ENCODE results near the gene FAM227A. TPM values are rescaled to one million over a fixed set of nuclear protein-coding genes. Genes with fewer than 3 reads are reported as not detected.

Gene FAM227A
- total RNA-seq, 1 experiment from 2014 or later: 14.4 TPM

DNA sequence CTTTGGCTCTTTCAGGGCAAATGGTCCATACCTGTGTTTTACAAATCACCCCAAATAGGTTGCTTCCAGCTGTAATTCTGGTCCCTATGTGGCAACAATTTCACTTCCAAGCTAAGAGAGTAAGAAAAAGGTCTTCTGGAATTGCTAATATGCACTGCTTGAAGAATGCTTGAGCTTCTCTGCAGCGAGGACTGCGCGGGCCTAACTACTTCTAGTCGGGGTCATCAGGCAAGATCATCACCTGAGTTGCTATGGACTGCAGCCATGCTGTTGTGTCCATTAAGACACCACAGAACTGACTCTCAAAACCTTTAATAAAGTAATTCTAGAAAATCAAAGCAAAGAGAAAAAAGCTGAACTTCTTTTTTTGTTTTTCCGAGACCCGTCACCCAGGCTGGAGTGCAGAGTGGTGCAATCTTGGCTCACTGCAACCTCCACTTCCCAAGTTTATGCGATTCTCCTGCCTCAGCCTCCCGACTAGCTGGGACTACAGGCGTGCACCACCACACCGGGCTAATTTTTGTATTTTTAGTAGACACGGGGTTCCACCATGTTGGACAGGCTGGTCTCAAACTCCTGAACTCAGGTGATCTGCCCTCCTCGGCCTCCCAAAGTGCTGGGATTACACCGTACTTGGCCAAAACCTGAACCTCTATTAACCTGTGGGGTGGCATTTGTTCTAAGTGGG, 42.4 kb upstream of the FAM227A start:
- H3K9ac ChIP-seq (ENCODE audit: low read length): peak overlapping the region; percentile 92
- H3K36me3 ChIP-seq (ENCODE audit: insufficient read depth, low read length): no peaks in the 10 kb centered on the region; the same call in 1 of the 2 replicates
- no peaks in the 10 kb centered on the region for H3K27me3 ChIP-seq (ENCODE audit: low read length)
- peaks cover 48% of the 10 kb centered on the region for H3K4me1 ChIP-seq (ENCODE audit: low read length)
- no peak overlapping the region for H2AFZ ChIP-seq (ENCODE audit: low read length)
- H3K4me3 ChIP-seq (ENCODE audit: low read length): peak overlapping the region; percentile 80
- no peak overlapping the region for H3K27ac ChIP-seq (ENCODE audit: low read length)
- no peak for DNase-seq
- peaks cover 65% of the 10 kb centered on the region for H3K79me2 ChIP-seq (ENCODE audit: low read length)
- no peaks in the 10 kb centered on the region for H4K20me1 ChIP-seq (ENCODE audit: insufficient read depth, low read depth, low read length)
- H3K4me2 ChIP-seq (ENCODE audit: low read depth, low read length, poor library complexity, severe bottlenecking): peak overlapping the region; percentile 87
- no peaks in the 10 kb centered on the region for H3K9me3 ChIP-seq (ENCODE audit: low read length)
- H3K9me2 ChIP-seq (replicated peaks; ENCODE audit: insufficient read depth, low read length): no peaks in the 10 kb centered on the region

DNA sequence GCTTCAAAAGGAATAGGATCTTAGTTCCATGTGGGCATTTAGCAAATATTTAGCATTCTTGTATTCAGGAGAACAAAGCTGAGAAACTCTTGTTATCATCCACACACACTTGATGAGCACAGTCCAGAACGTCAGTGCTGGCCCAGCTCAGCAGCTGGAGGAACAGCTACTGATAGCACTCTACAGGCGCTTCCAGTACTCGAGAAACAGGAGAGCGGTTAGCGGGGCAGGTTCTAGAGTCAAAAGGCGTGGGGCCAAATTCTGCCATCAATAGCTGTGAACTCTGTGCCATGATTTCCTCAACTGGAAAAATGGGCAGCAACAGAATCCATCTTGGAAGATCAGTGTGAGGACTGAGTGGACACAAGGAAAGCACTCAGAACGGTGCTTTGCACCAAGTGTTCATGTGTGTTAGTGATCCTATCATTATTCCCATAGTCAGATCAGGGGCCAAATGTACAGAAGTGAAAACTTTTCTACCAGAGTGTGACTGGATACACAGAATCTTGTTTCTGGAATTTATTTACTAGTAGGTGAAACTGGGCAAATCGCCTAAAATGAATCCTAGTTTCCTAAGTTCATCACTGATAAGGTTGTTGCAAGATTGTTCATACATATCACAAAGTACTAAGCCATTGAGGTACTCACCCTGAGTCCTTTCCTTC, 41.4 kb upstream of the FAM227A start:
- H3K9me3 ChIP-seq (ENCODE audit: low read length): no peaks in the 10 kb centered on the region
- no peak overlapping the region for H3K27ac ChIP-seq (ENCODE audit: low read length)
- H3K36me3 ChIP-seq (ENCODE audit: insufficient read depth, low read length): peaks cover 7% of the 10 kb centered on the region; the same call in 1 of the 2 replicates
- H3K27me3 ChIP-seq (ENCODE audit: low read length): no peaks in the 10 kb centered on the region
- peak overlapping the region; percentile 87 for H3K4me2 ChIP-seq (ENCODE audit: low read depth, low read length, poor library complexity, severe bottlenecking)
- peaks cover 74% of the 10 kb centered on the region for H3K79me2 ChIP-seq (ENCODE audit: low read length)
- H3K4me1 ChIP-seq (ENCODE audit: low read length): peaks cover 44% of the 10 kb centered on the region
- H3K9ac ChIP-seq (ENCODE audit: low read length): peak overlapping the region; percentile 92
- H3K9me2 ChIP-seq (replicated peaks; ENCODE audit: insufficient read depth, low read length): no peaks in the 10 kb centered on the region
- no peaks in the 10 kb centered on the region for H4K20me1 ChIP-seq (ENCODE audit: insufficient read depth, low read depth, low read length)
- peak overlapping the region; percentile 80 for H3K4me3 ChIP-seq (ENCODE audit: low read length)
- no peak overlapping the region for H2AFZ ChIP-seq (ENCODE audit: low read length)
- no peak for DNase-seq

DNA sequence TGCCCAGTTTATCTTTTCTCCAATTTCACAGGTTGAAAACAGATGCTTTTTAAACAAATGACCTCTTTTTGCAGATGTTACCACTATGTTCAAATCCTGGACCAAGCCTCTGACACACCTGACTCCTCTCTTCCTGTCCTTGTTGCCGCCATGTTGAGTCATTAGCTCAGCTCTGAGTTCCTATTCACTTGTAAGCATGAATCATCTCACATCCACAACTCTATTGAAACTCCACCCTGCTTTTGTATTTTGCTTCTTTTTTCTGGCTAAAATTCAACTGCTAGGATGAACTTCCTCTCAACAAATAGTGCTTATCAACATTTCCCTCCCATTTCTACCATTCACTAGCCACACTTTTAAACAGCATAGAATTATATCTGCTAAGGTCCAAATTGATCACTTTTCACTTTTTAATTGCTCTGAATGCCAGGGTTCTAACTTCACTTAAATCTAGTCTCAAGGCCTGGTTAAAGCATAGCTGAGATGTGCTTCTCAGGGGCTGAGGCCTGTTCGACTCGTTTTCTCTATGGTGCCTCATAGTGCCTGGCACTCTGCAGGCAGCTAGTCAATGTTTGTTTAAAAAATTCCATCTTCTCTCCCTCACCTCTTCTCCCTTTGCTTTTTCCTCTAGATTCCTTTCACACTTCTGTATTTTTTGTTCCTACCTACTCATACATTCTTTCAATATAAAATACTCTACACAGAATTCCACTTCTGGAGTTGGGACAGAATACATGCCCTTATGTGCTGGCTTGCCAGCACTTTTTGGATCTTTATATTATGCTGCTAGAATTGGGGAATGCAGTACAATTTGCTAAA, 40.6 kb upstream of the FAM227A start:
- peak overlapping the region; percentile 87 for H3K4me2 ChIP-seq (ENCODE audit: low read depth, low read length, poor library complexity, severe bottlenecking)
- no peak overlapping the region for H2AFZ ChIP-seq (ENCODE audit: low read length)
- no peak overlapping the region for H3K27ac ChIP-seq (ENCODE audit: low read length)
- H3K79me2 ChIP-seq (ENCODE audit: low read length): peaks cover 79% of the 10 kb centered on the region
- H3K4me1 ChIP-seq (ENCODE audit: low read length): peaks cover 41% of the 10 kb centered on the region
- H3K36me3 ChIP-seq (ENCODE audit: insufficient read depth, low read length): peaks cover 7% of the 10 kb centered on the region; the same call in 1 of the 2 replicates
- no peak for DNase-seq
- H3K9ac ChIP-seq (ENCODE audit: low read length): peak overlapping the region; percentile 92; the same call in 1 of the 2 replicates
- H3K9me3 ChIP-seq (ENCODE audit: low read length): no peaks in the 10 kb centered on the region
- no peaks in the 10 kb centered on the region for H4K20me1 ChIP-seq (ENCODE audit: insufficient read depth, low read depth, low read length)
- no peaks in the 10 kb centered on the region for H3K9me2 ChIP-seq (replicated peaks; ENCODE audit: insufficient read depth, low read length)
- H3K4me3 ChIP-seq (ENCODE audit: low read length): peak overlapping the region; percentile 80; the same call in 1 of the 2 replicates
- no peaks in the 10 kb centered on the region for H3K27me3 ChIP-seq (ENCODE audit: low read length)

DNA sequence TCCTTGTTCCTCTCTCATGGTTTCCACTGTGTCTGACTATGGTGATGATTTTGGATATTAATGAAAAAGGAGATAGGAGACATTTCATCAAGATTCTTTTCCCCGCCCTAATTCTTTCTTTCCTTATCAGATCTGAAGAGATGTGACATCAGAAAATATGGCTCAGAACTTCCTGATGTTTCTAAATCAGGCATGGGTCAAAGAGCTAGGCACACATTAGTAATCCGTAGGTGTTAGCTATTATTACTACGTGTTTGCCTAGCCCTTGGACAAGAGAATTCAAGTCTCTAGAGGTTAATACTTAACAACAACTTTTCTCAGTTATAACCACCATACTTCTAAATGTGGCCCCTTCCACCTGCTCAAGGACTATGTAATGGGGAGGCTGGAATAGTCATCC, 38.7 kb upstream of the FAM227A start:
- Histone ChIP-seq H3K9me3 (ENCODE audit: low read length) (no peaks in the 10 kb centered on the region), H3K4me3 (ENCODE audit: low read length) (no peak overlapping the region), H3K9me2 (replicated peaks; ENCODE audit: insufficient read depth, low read length) (no peaks in the 10 kb centered on the region), H3K27ac (ENCODE audit: low read length) (no peak overlapping the region), H3K4me1 (ENCODE audit: low read length) (peaks cover 36% of the 10 kb centered on the region), H4K20me1 (ENCODE audit: insufficient read depth, low read depth, low read length) (0 out of 2 replicates have a peak, but pooled peaks cover 3% of the 10 kb centered on the region), H2AFZ (ENCODE audit: low read length) (no peak overlapping the region), H3K27me3 (ENCODE audit: low read length) (no peaks in the 10 kb centered on the region), H3K4me2 (ENCODE audit: low read depth, low read length, poor library complexity, severe bottlenecking) (no peak overlapping the region), H3K9ac (ENCODE audit: low read length) (no peak overlapping the region), H3K79me2 (ENCODE audit: low read length) (peaks cover 82% of the 10 kb centered on the region), H3K36me3 (ENCODE audit: insufficient read depth, low read length) (peaks cover 12% of the 10 kb centered on the region; the same call in 1 of the 2 replicates)
- no peak for DNase-seq

DNA sequence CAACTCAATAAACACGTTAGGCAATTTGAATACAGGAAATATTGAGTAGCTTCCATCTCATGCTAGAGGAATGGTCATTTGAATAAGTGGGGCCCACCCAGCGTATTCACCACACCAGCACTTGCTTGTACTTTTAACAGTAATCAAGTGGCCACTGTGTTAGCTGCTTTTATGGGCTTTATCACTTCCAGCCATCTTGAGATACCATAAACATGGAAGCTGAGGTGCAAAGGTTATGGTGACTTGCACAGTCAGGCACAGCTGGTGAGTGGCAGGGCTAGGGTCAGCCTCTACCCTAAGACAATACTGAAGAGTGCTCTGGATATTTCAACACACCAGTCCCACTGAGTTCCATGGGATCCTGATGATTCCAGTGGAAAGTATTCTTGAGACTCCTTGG, 37.9 kb upstream of the FAM227A start:
- Histone ChIP-seq H3K9me2 (replicated peaks; ENCODE audit: insufficient read depth, low read length) (no peaks in the 10 kb centered on the region), H3K79me2 (ENCODE audit: low read length) (peaks cover 73% of the 10 kb centered on the region), H3K4me1 (ENCODE audit: low read length) (peaks cover 27% of the 10 kb centered on the region), H4K20me1 (ENCODE audit: insufficient read depth, low read depth, low read length) (0 out of 2 replicates have a peak, but pooled peaks cover 3% of the 10 kb centered on the region), H3K9ac (ENCODE audit: low read length) (no peak overlapping the region), H2AFZ (ENCODE audit: low read length) (no peak overlapping the region), H3K4me3 (ENCODE audit: low read length) (no peak overlapping the region), H3K27ac (ENCODE audit: low read length) (no peak overlapping the region), H3K27me3 (ENCODE audit: low read length) (no peaks in the 10 kb centered on the region), H3K36me3 (ENCODE audit: insufficient read depth, low read length) (peaks cover 16% of the 10 kb centered on the region; the same call in 1 of the 2 replicates), H3K4me2 (ENCODE audit: low read depth, low read length, poor library complexity, severe bottlenecking) (no peak overlapping the region), H3K9me3 (ENCODE audit: low read length) (no peaks in the 10 kb centered on the region)
- no peak for DNase-seq

DNA sequence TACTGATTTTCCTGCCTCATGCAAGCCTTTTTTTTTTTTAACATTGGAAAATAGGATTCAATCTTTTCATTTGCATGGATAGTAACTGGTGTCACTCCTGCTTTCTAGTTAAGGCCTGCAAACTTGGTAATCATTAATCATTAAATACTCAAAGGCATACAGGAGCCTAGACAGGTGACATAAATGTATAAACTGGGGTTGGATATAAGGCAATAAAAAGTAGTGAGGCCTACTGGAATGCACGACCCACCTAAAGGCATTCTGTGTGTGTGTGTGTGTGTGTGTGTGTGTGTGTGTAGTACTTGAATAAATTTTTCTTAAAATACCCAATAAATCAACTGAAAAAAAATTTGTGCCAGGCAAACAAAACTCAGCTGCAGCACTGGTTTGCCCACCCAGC, 33.5 kb upstream of the FAM227A start:
- H3K9me2 ChIP-seq (replicated peaks; ENCODE audit: insufficient read depth, low read length): no peaks in the 10 kb centered on the region
- no peak overlapping the region for H2AFZ ChIP-seq (ENCODE audit: low read length)
- H3K27me3 ChIP-seq (ENCODE audit: low read length): no peaks in the 10 kb centered on the region
- H3K9me3 ChIP-seq (ENCODE audit: low read length): no peaks in the 10 kb centered on the region
- peaks cover 41% of the 10 kb centered on the region for H3K36me3 ChIP-seq (ENCODE audit: insufficient read depth, low read length)
- H3K4me1 ChIP-seq (ENCODE audit: low read length): no peaks in the 10 kb centered on the region; the same call in none of the 2 replicates
- no peak for DNase-seq
- 0 out of 2 replicates have a peak, but pooled peaks cover 3% of the 10 kb centered on the region for H4K20me1 ChIP-seq (ENCODE audit: insufficient read depth, low read depth, low read length)
- no peak overlapping the region for H3K4me3 ChIP-seq (ENCODE audit: low read length)
- H3K4me2 ChIP-seq (ENCODE audit: low read depth, low read length, poor library complexity, severe bottlenecking): no peak overlapping the region
- no peak overlapping the region for H3K9ac ChIP-seq (ENCODE audit: low read length)
- H3K27ac ChIP-seq (ENCODE audit: low read length): no peak overlapping the region
- peaks cover 32% of the 10 kb centered on the region for H3K79me2 ChIP-seq (ENCODE audit: low read length)

DNA sequence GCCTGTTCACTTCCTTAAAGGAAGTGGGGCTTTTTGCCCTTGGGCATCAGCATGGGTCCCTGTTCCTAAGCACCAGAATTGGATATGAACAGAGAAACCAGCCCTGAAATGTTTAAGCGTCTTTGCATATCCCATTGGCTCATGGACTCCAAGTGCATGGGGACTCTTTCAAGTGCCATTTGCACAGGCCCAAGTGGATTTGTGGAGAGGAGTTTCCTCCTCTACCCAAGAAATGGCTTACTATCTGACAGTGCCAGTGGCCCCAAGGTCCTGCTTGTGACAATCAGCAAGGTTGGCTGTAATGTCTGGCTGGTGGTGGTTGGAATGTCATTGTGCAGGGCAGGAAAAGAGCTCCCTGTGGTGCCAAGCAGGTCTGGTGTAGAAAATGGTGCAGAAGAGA, 29.6 kb upstream of the FAM227A start:
- H2AFZ ChIP-seq (ENCODE audit: low read length): no peak overlapping the region
- no peak for DNase-seq
- H3K4me1 ChIP-seq (ENCODE audit: low read length): peaks cover 17% of the 10 kb centered on the region
- H3K27me3 ChIP-seq (ENCODE audit: low read length): no peaks in the 10 kb centered on the region
- H3K27ac ChIP-seq (ENCODE audit: low read length): no peak overlapping the region
- H3K9me2 ChIP-seq (replicated peaks; ENCODE audit: insufficient read depth, low read length): no peaks in the 10 kb centered on the region
- H3K36me3 ChIP-seq (ENCODE audit: insufficient read depth, low read length): peaks cover 44% of the 10 kb centered on the region
- H3K79me2 ChIP-seq (ENCODE audit: low read length): peaks cover 27% of the 10 kb centered on the region
- H4K20me1 ChIP-seq (ENCODE audit: insufficient read depth, low read depth, low read length): peaks cover 13% of the 10 kb centered on the region; the same call in 1 of the 2 replicates
- H3K9ac ChIP-seq (ENCODE audit: low read length): no peak overlapping the region
- no peak overlapping the region for H3K4me2 ChIP-seq (ENCODE audit: low read depth, low read length, poor library complexity, severe bottlenecking)
- no peaks in the 10 kb centered on the region for H3K9me3 ChIP-seq (ENCODE audit: low read length)
- no peak overlapping the region for H3K4me3 ChIP-seq (ENCODE audit: low read length)

DNA sequence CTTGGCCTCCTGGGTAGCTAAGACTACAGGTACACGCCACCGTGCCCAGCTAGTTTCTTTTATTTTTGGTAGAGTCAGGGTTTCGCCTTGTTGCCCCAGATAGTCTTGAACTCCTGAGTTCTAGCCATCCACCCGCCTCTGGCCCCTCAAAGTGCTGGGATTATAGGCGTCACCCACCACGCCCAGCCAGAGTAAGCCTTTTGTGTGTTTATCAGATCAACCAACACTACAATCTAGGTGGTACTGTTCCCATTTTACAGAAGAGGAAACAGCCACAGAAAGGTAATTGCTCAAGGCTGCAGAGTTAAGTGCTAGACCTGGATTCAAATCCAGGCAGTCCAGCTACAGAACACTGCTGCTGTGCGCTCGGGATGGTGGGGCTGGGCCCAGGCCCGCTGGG, 28.7 kb upstream of the FAM227A start:
- no peaks in the 10 kb centered on the region for H3K9me3 ChIP-seq (ENCODE audit: low read length)
- H3K4me3 ChIP-seq (ENCODE audit: low read length): no peak overlapping the region
- no peak overlapping the region for H3K4me2 ChIP-seq (ENCODE audit: low read depth, low read length, poor library complexity, severe bottlenecking)
- H3K9ac ChIP-seq (ENCODE audit: low read length): no peak overlapping the region
- no peak for DNase-seq
- H3K27ac ChIP-seq (ENCODE audit: low read length): no peak overlapping the region
- H3K79me2 ChIP-seq (ENCODE audit: low read length): peaks cover 32% of the 10 kb centered on the region
- H3K27me3 ChIP-seq (ENCODE audit: low read length): no peaks in the 10 kb centered on the region
- no peak overlapping the region for H2AFZ ChIP-seq (ENCODE audit: low read length)
- H4K20me1 ChIP-seq (ENCODE audit: insufficient read depth, low read depth, low read length): peaks cover 13% of the 10 kb centered on the region; the same call in 1 of the 2 replicates
- peaks cover 19% of the 10 kb centered on the region for H3K4me1 ChIP-seq (ENCODE audit: low read length)
- peaks cover 44% of the 10 kb centered on the region for H3K36me3 ChIP-seq (ENCODE audit: insufficient read depth, low read length)
- H3K9me2 ChIP-seq (replicated peaks; ENCODE audit: insufficient read depth, low read length): no peaks in the 10 kb centered on the region

Data from Karpas-422 (cell line).